ENCODE data around the gene SYCE3.

GRCh38 chr22:50582493-50583293 is 20.0 kb upstream of the SYCE3 start, which contains the start of gene CHKB:
- TF ChIP-seq ARNTL (CRISPR knock-in tag; IDR thresholded peaks at IDR 0.05; ENCODE audit: borderline replicate concordance, low read depth) = no peak
- TF ChIP-seq ZFP30 (CRISPR knock-in tag; IDR thresholded peaks at IDR 0.05) = no peak
- TF ChIP-seq PATZ1 (CRISPR knock-in tag; IDR thresholded peaks at IDR 0.05; ENCODE audit: borderline replicate concordance) = no peak
- no peak for TF ChIP-seq ISL1 (CRISPR knock-in tag; IDR thresholded peaks at IDR 0.05)
- TF ChIP-seq TSHZ2 (CRISPR knock-in tag; IDR thresholded peaks at IDR 0.05) = no peak
- no peak for TF ChIP-seq ZC3H10 (CRISPR knock-in tag; IDR thresholded peaks at IDR 0.05)
- no peak for TF ChIP-seq CSRNP3 (CRISPR knock-in tag; IDR thresholded peaks at IDR 0.05)
- no peak for TF ChIP-seq CREB5 (CRISPR knock-in tag; IDR thresholded peaks at IDR 0.05; ENCODE audit: low read depth)
- TF ChIP-seq POU6F1 (CRISPR knock-in tag; IDR thresholded peaks at IDR 0.05; ENCODE audit: borderline replicate concordance, low read depth) = no peak
- no peak for TF ChIP-seq CSDC2 (CRISPR knock-in tag; IDR thresholded peaks at IDR 0.05)

Measured in SK-N-SH treated with all-trans-retinoic acid at 6 μM for 48 hours (cell line).